ENCODE results near the gene TMEM181.
"Not testable (repeated sequence)": the region's sequence is repeated elsewhere in the genome, so short reads cannot be mapped to it uniquely, and the experiment has no call there.

TMEM181 gene

DNA sequence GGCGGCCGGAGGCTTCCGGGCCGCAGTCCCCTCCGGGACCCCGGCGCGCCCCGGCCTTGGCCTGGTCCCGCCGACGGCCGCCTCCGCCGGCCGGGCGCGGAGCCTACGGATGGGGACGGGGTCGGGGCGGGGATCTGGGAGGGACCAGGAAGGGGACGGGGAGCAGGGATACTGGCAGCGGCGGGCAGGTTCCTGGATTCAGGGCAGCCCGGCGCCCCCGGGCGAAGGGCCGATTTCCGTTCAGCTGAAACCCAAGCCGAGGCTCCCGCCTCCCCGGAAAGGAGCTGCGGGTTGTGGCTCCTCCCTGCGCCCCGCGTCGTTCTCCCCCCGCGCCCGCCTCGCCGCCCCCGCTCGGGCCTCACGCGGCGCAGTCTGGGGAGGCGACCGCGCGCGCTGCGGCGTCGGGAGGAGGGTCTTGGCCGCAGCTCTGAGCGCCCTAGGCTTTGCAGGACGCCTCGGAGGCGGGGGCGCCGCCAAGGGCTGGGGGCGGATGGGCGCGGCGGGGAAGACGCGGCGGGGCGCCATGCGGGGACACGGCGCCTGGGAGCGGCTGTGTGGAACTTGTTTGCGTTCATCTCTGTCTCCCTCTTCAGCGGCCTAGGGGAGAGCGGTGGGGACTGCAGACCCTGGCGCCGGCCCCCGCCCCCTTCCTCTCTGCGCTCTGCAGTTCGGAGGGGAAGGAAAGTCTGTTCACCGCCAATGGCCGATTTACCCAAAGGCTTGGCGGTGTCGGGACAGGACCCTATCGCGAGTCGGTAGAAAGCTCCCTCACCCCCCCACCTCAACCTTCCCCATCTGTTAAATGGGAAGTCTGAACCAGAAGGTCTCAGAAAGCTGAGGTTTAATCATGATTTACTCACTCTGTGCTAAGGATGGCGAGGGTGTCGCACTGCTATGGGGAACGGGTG is 22.7 kb upstream of the TMEM181 start:
- peak; percentile 68 for DNase-seq

DNA sequence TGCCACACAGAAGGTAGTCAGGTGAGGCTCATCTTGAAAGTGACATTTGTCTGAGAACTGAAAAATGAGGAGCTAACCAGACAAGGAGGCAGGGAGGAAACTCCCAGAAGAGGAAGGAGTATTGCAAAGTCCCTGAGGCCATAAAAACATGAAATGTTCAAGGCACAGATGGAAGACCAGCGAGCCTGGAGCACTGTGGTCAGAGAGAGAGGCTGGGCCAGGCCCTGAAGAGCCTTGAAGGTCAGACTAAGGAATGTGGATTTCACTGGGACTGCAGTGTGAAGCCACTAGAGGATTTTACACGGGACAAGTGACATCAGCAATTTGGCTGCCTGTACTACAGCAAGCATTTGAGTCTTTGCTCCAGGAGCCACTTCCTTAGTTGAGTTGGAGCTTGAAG is 21.1 kb upstream of the TMEM181 start:
- DNase-seq: no peak

DNA sequence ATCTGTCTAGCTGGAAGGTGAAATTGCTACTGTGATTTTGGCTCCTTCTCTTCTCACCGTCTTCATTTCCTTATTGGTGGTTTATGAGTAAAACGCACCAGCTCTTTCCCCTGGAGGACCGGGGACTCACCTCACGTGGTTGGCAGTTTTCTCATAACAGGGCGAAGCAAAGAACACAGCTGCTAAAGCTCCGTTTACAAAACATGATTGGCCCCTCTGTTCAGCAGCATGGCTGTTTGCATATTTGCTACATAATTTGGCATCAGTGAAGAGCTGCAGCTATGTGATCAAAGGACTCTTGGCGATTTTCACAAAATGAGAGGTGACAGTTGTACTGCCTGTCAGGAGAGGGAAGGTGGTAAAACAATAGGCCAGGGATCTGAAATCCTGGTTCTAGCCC is 20.5 kb upstream of the TMEM181 start:
- DNase-seq: no peak

DNA sequence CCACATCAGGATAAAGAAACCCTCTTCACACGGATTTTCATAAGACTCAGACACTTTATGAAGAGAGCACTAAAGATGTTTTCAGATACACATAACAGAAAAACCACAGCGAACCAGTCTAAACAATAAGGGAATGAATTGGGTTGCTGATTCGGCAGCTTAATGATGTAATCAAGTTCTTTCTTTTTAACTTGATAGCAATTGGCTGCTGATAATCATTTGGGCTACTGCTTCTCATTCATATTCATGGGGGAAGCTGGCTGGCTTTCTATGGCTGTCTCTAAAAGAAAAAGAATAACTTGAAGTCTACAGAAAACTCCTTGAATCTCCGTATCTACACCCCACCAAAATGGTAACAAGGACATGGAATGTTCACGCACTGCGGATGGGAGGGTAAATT is 20.0 kb upstream of the TMEM181 start:
- DNase-seq: no peak

DNA sequence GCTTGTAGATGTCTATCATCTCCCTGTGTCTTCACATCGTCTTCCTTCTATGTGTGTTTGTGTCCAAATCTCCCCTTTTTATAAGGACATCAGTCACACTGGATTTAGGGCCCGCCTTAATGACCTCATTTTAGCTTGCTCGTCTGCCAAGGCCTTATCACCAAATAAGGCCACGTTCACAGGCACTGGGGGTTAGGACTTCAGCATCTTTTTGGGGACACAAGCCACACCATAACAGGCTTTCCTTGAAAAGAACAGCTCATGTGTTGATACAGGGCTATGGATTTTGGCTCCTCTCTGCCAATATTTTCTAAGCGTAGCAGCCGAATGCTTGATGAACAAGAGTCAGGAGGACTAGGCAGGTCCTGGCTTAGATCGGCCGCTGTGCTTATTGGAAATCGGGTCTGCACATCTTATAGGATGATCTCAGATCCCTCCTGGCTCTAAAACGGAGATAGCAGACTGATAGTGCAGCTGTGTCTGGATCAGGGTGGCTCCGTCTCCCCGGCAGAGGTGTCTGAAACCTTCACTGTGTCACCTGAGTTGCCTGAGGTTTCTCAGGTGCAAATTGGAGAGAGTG is 16.2 kb upstream of the TMEM181 start:
- no peak for DNase-seq

GRCh38 chr6:158544428-158544827 is 15.5 kb upstream of the TMEM181 start:
- DNase-seq: no peak

- DNase-seq: no peak
These were observed 14.6 kb upstream of the TMEM181 start for GRCh38 chr6:158545043-158545966.

- no peak for DNase-seq
These were observed 11.3 kb upstream of the TMEM181 start for GRCh38 chr6:158548418-158549161.

- DNase-seq: no peak
These were observed 7.7 kb upstream of the TMEM181 start for GRCh38 chr6:158552055-158552795.

DNA sequence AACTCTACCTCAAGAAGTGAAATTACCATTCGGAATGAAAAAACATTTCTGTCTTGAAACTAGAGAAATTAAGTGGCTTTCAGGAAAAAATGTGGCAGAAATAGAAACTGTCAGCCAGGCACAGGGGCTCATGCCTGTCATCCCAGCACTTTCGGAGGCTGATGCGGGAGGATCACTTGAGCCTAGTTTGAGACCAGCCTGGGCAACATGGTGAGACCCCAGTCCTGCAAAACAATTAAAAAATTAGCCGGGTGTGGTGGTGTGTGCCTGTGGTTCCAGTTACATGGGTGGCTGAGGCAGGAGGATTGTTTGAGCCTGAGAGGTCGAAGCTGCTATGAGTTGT is 7.1 kb upstream of the TMEM181 start:
- DNase-seq: no peak

GRCh38 chr6:158554611-158555361 is 5.1 kb upstream of the TMEM181 start:
- no peak for DNase-seq

GRCh38 chr6:158556113-158556512 is 3.8 kb upstream of the TMEM181 start:
- no peak for DNase-seq

DNA sequence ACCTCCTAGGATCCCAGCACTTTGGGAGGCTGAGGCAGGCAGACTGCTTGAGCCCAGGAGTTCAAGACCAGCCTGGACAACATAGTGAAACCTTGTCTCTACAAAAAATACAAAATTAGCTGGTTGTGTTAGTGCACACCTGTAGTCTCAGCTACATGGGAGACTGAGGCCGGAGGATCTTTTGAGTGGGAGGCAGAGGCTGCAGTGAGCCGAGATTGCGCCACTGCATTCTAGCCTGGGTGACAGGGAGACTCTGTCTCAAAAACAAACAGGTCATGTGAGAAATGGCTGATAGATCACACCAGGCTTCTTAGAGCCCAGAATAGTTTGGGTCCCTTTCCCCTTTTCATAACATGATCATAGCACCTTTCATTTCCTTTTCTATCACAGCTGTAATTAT is 2.8 kb upstream of the TMEM181 start:
- DNase-seq: not testable (repeated sequence)

DNA sequence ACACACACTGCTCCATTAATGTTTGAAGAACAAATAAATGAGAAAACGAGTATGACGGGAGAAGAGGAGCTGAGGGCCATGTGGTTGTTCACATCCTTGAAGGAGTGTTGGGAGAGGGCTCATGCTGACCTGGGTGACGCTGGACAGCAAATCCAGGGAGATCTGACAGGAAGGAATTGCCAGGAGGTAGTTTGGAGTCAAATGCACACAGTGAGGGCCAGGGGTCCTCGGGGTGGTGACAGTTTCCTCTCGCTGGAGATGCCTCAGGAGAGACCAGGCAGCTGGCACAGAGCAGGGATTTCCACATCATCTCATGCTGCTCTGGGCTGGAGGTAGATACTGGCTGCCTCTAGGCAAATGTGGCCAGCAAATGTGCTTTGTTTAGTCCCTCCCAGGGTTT is 2.0 kb upstream of the TMEM181 start:
- DNase-seq: no peak

GRCh38 chr6:158558415-158559306 is 1.2 kb upstream of the TMEM181 start:
- no peak for DNase-seq

DNA sequence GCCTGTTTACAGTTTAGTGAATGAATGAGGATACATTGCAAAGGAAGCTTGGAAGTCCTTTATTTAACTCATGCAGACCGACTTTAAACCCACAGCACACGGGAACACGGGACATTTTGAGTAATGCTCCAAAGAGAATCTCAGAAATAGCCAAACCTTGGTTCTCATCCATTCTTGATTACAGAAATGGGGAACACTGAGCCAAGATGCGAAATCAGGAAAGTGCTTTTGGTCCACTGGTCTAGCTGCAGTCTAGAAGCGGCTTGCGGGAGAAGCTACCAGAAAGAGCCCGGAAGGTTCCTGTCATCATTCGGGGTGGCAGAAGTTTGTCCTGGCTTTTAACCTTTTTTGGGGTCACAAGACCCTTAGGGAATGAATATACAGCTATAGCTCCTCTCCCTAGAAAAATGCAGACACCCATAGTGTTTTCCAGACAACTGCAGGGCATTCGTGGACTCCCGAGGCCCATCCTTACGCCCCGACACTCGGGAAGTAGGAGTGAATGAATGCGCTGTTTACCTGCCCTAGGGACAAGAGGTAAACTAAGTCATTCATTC is 475 bp upstream of the TMEM181 start:
- DNase-seq: no peak

DNA sequence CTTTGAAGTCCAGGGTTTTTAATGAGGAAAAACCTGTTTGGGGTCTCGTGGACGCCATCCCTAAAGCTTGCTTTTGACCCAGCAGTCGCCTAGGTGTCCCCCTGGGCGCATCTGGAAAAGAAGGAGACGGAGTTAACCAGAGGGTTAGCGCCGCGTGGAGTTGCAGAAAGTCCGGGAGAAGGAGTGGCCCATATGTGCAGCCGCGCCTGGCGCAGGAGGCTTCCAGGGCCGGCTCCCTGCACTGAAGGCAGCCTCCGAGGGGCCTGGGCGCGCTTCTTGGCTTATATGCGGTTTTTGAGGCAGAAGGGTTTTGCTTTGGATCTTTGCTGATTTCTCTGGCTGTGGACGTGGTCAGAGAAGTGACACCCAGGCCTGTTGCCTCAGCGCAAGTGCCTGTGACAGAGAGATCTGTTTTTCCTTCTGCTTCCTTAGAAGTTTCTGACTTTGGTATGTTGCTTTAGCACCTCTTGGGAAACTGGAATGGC is 987 bp downstream of the TMEM181 start:
- no peak for DNase-seq

DNA sequence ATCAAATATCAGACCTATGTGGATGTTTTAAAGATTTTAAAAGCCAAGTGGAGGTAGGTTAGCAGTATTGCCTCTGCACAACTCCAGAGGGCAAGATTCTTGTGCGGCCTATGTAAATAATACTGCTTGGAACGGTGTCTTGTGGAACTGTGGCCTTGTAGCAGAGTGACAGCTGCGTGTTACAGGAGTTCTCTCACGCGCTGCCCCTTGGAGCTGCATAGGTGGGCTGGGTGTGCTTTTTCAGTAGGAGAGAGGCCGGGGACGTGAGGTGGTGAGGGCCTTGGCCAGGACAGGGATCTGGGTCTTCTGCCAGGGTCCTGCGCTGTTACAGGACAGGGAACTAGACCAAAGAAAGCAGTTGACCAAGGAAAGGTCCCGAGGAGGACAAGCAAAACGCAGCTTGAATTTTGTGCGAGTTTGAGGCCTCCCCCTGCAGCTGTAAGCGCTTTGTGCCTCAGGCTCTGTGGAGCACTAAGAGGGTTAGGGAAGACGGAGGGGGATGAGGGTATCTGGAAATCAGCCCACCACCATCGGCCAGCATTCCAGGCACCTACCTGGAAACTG is 1.5 kb downstream of the TMEM181 start:
- no peak for DNase-seq

DNA sequence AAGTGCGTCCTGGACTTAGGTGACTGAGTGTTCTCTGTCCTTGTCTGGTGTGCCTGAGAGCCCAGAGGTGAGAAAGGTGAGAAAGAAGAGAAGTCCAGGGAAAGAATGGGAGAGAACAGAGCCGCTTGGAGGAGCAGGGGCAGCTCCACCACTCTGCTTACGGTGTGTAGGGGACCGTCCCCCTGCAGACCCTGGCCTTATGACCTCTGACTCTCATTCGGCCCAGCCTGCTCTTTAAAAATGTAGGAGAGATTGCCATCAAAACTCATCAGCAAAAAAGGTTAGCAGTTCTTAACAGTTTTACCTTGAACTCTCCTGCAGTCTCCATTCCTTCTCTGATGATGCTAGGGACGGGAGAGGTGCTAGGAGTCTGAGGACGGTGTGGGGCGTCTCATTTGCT is 2.0 kb downstream of the TMEM181 start:
- no peak for DNase-seq

All from left hindlimb (tissue), 1 donor.